ENCODE results near the gene DDX25. TPM values are rescaled to one million over a fixed set of nuclear protein-coding genes. Genes with fewer than 3 reads are reported as not detected.
A peak's percentile ranks its signal among the peaks of the same experiment; 100 is the strongest.

The DDX25 gene
- total and polyA plus RNA-seq, 2 of the 8 experiments (the other 6 are each of a cell fraction or from before 2014, with no cell fraction given) = 17.6 to 17.9 TPM

- Histone ChIP-seq H2AK5ac (ENCODE audit: low read depth, low read length) (no peak overlapping the region), H3K27ac (ENCODE audit: low read depth, low read length) (no peak overlapping the region), H4K91ac (replicated peaks; ENCODE audit: insufficient read length, low read length) (no peak overlapping the region), H2AFZ (ENCODE audit: low read length) (no peak overlapping the region), H2BK12ac (ENCODE audit: low read depth, low read length) (no peak overlapping the region), H3K4ac (replicated peaks; ENCODE audit: insufficient read length, low read depth, low read length) (no peak overlapping the region), H2BK15ac (ENCODE audit: low read length) (no peak overlapping the region), H3K23ac (ENCODE audit: insufficient read length) (no peak overlapping the region), H3K14ac (ENCODE audit: insufficient read length) (no peak overlapping the region), H3K79me1 (ENCODE audit: low read depth, low read length) (no peaks in the 10 kb centered on the region), H4K8ac (ENCODE audit: extremely low read depth, insufficient read depth, low read length) (no peak overlapping the region), H2BK120ac (replicated peaks; ENCODE audit: low read depth, low read length) (no peak overlapping the region), H3K56ac (replicated peaks; ENCODE audit: insufficient read length, low read depth, low read length) (no peak overlapping the region), H3K36me3 (ENCODE audit: control insufficient read depth in 2 of 4, insufficient read depth in 4 of 4, low read length in 3 of 4) (peaks cover 0 to 22% (median 8%) of the 10 kb centered on the region in 4 experiments; a peak in 6 of 8 replicates), H3K9ac (replicated peaks in 1 of 4; ENCODE audit: extremely low read depth in 1 of 4, low read depth in 3 of 4, low read length in 3 of 4) (no peak overlapping the region), H4K5ac (ENCODE audit: insufficient read length, low read depth, low read length) (no peak overlapping the region), H2BK5ac (ENCODE audit: low read depth, low read length) (no peak overlapping the region), H3K4me1 (replicated peaks in 1 of 4; ENCODE audit: control insufficient read depth in 3 of 4, insufficient read depth in 4 of 4, low read length in 3 of 4) (peaks cover 0 to 4% (median 0%) of the 10 kb centered on the region in 4 experiments; a peak in 2 of 7 replicates), H2BK20ac (ENCODE audit: low read length) (no peak overlapping the region), H4K20me1 (replicated peaks in 1 of 2; ENCODE audit: control insufficient read depth in 1 of 2, insufficient read depth in 2 of 2, low read length in 2 of 2) (peaks cover 0 to 2% of the 10 kb centered on the region in 2 experiments), H3K79me2 (ENCODE audit: control insufficient read depth in 1 of 2, insufficient read depth in 2 of 2, low read length in 2 of 2) (peaks cover 0 to 35% of the 10 kb centered on the region in 2 experiments; a peak in 2 of 4 replicates), H3K27me3 (replicated peaks in 1 of 4; ENCODE audit: control insufficient read depth in 3 of 4, extremely low read depth in 1 of 4, insufficient read depth in 3 of 4, low read length in 3 of 4) (peaks cover 3 to 18% (median 12%) of the 10 kb centered on the region in 4 experiments), H3K4me2 (ENCODE audit: insufficient read depth in 1 of 2, low read depth in 2 of 2, low read length in 2 of 2) (peak overlapping the region; percentile 48 to 99; a peak in 1 of 4 replicates), H3K18ac (ENCODE audit: extremely low read depth, low read length) (no peak overlapping the region), H3K23me2 (ENCODE audit: low read depth, low read length) (peaks cover 7% of the 10 kb centered on the region), H3K9me3 (ENCODE audit: insufficient read depth in 2 of 2, low read depth in 1 of 2, low read length in 1 of 2) (no peaks in the 10 kb centered on the region), H3K4me3 (ENCODE audit: extremely low read depth in 1 of 4, insufficient read depth in 2 of 4, low read depth in 3 of 4, low read length in 4 of 4) (peak overlapping the region in 1 of 4 experiments; percentile 20; a peak in 3 of 8 replicates)
- DNase-seq (ENCODE audit: low read depth in 1 of 2, low spot score in 2 of 2) (no peak), FAIRE-seq (no peak)
- no peak for TF ChIP-seq RAD21 (IDR thresholded peaks at IDR 0.05 in 1 of 2, conservative IDR thresholded peaks at IDR 0.05 in 1 of 2; ENCODE audit: low read depth in 2 of 2, low read length in 2 of 2)
- TF ChIP-seq RFX5 (IDR thresholded peaks at IDR 0.05; ENCODE audit: borderline replicate concordance, low read depth, low read length) = no peak
- no peak for TF ChIP-seq ATF2 (IDR thresholded peaks at IDR 0.05; ENCODE audit: low read length)
- TF ChIP-seq POLR2A (IDR thresholded peaks at IDR 0.05; ENCODE audit: control extremely low read depth in 1 of 2, low read depth in 2 of 2, low read length in 2 of 2) = no peak
- TF ChIP-seq PHF8 (conservative IDR thresholded peaks at IDR 0.05; ENCODE audit: low read depth, low read length) = no peak
- 92% methylated on average over 6 of the region's 6 CpGs; no CpG with 5 or more reads in 1 of the 2 experiments for WGBS, 2 experiments (ENCODE audit: extremely low coverage in 1 of 2, insufficient coverage in 1 of 2, insufficient read length in 1 of 2, insufficient replicate concordance in 2 of 2, low coverage in 1 of 2, low lambda C conversion rate in 2 of 2, missing lambda C conversion rate in 1 of 2)
- POLR2A ChIA-PET (ENCODE audit: partially characterized antibody) = no interaction called here
- CTCF ChIA-PET (ENCODE audit: partially characterized antibody) = no interaction called here
These were observed 2.4 kb upstream of the DDX25 start for GRCh38 chr11:125901872-125902271.
